Liver (tissue), 9 donors: ENCODE results near the gene LAMC3. TPM values are rescaled to one million over a fixed set of nuclear protein-coding genes. Genes with fewer than 3 reads are reported as not detected.

Source experiments
- DNase-seq: peaks from one replicate; pipeline ENCODE4 v3.0.0-alpha.2; 2017; ENCODE audit warnings: low spot score
- H3K27ac ChIP-seq, 2 donors: one replicate each; pipeline ENCODE4 v1.7.0; 2013; ENCODE audit warnings: inconsistent platforms in 2 of 2, low read length in 2 of 2, control low read depth in 1 of 2, low read depth in 1 of 2, mild to moderate bottlenecking in 1 of 2
- H3K27me3 ChIP-seq, 4 donors: one replicate each; pipeline versions ENCODE4 v1.6.1 to v1.7.0; 2013; ENCODE audit warnings: low read length in 3 of 4, inconsistent platforms in 1 of 4, mild to moderate bottlenecking in 1 of 4, moderate library complexity in 1 of 4; ENCODE audit not compliant: control insufficient read depth in 4 of 4, insufficient read depth in 4 of 4
- H3K36me3 ChIP-seq, 4 donors: one replicate each; pipeline versions ENCODE4 v1.6.1 to v1.7.0; 2013; ENCODE audit warnings: low read length in 3 of 4, mild to moderate bottlenecking in 3 of 4, low read depth in 1 of 4, moderate library complexity in 1 of 4; ENCODE audit not compliant: control insufficient read depth in 4 of 4, insufficient read depth in 3 of 4
- H3K4me1 ChIP-seq, 4 donors: one replicate each; pipeline versions ENCODE4 v1.6.1 to v1.7.0; 2013; ENCODE audit warnings: low read length in 3 of 4, mild to moderate bottlenecking in 3 of 4, moderate library complexity in 1 of 4; ENCODE audit not compliant: control insufficient read depth in 4 of 4, insufficient read depth in 4 of 4
- H3K4me3 ChIP-seq, 3 donors: one replicate each; pipeline versions ENCODE4 v1.6.1 to v1.7.0; 2013; ENCODE audit warnings: low read length in 3 of 3, control low read depth in 1 of 3, low read depth in 1 of 3, mild to moderate bottlenecking in 1 of 3
- H3K9ac ChIP-seq, 2 donors: one replicate each; pipeline ENCODE4 v1.7.0; 2013; ENCODE audit warnings: low read length in 2 of 2, mild to moderate bottlenecking in 2 of 2, moderate library complexity in 2 of 2, control low read depth in 1 of 2, low read depth in 1 of 2
- H3K9me3 ChIP-seq, 4 donors: one replicate each; pipeline versions ENCODE4 v1.6.1 to v1.7.0; 2013; ENCODE audit warnings: low read length in 3 of 4; ENCODE audit not compliant: control insufficient read depth in 4 of 4
- ATF3 ChIP-seq: IDR thresholded peaks from 2 replicates; pipeline ENCODE4 v1.6.1; 2016; ENCODE audit warnings: antibody characterized with exemption
- CTCF ChIP-seq: fragments of 150-350 bp; IDR thresholded peaks from 2 replicates; pipeline ENCODE4 v1.5.1; 2017; ENCODE audit warnings: improper control_type of control experiment, low read depth, low read length; ENCODE audit not compliant: missing input control
- EGR1 ChIP-seq, 2 donors: IDR thresholded peaks; 2 replicates each; pipeline ENCODE4 v1.6.1; 2016 to 2018; ENCODE audit warnings: antibody characterized with exemption in 2 of 2, low read depth in 2 of 2
- FOXA1 ChIP-seq: IDR thresholded peaks from 2 replicates; pipeline ENCODE4 v1.6.1; 2016; ENCODE audit warnings: antibody characterized with exemption
- FOXA2 ChIP-seq: IDR thresholded peaks from 2 replicates; pipeline ENCODE4 v1.6.1; 2016; ENCODE audit warnings: antibody characterized with exemption
- GABPA ChIP-seq, 2 donors: IDR thresholded peaks in 1 of 2; conservative IDR thresholded peaks in 1 of 2; 2 replicates each; pipeline ENCODE4 v1.6.1; 2016; ENCODE audit warnings: antibody characterized with exemption in 2 of 2, mild to moderate bottlenecking in 1 of 2, moderate library complexity in 1 of 2
- HNF4A ChIP-seq, 2 donors: conservative IDR thresholded peaks; 2 replicates each; pipeline ENCODE4 v1.6.1; 2016; ENCODE audit warnings: antibody characterized with exemption in 2 of 2, mild to moderate bottlenecking in 2 of 2
- HNF4G ChIP-seq: IDR thresholded peaks from 2 replicates; pipeline ENCODE4 v1.6.1; 2016; ENCODE audit warnings: antibody characterized with exemption
- JUND ChIP-seq, 2 donors: IDR thresholded peaks; 2 replicates each; pipeline ENCODE4 v1.6.1; 2016; ENCODE audit warnings: antibody characterized with exemption in 2 of 2
- MAX ChIP-seq: IDR thresholded peaks from 2 replicates; pipeline ENCODE4 v1.6.1; 2016; ENCODE audit warnings: antibody characterized with exemption
- NR2F2 ChIP-seq: IDR thresholded peaks from 2 replicates; pipeline ENCODE4 v1.6.1; 2016; ENCODE audit warnings: antibody characterized with exemption
- RAD21 ChIP-seq, 2 donors: IDR thresholded peaks; 2 replicates each; pipeline ENCODE4 v1.6.1; 2016; ENCODE audit warnings: antibody characterized with exemption in 2 of 2, mild to moderate bottlenecking in 2 of 2
- REST ChIP-seq: IDR thresholded peaks from 2 replicates; pipeline ENCODE4 v1.6.1; 2016; ENCODE audit warnings: antibody characterized with exemption, mild to moderate bottlenecking
- RXRA ChIP-seq, 2 donors: IDR thresholded peaks; 2 replicates each; pipeline ENCODE4 v1.6.1; 2017 to 2018; ENCODE audit warnings: antibody characterized with exemption in 2 of 2, mild to moderate bottlenecking in 1 of 2
- SP1 ChIP-seq: IDR thresholded peaks from 2 replicates; pipeline ENCODE4 v1.6.1; 2018; ENCODE audit warnings: antibody characterized with exemption, mild to moderate bottlenecking
- TAF1 ChIP-seq: conservative IDR thresholded peaks from 2 replicates; pipeline ENCODE4 v1.6.1; 2016; ENCODE audit warnings: antibody characterized with exemption, mild to moderate bottlenecking
- YY1 ChIP-seq: IDR thresholded peaks from 2 replicates; pipeline ENCODE4 v1.6.1; 2016; ENCODE audit warnings: antibody characterized with exemption, mild to moderate bottlenecking
- ZBTB33 ChIP-seq: IDR thresholded peaks from 2 replicates; pipeline ENCODE4 v1.6.1; 2016; ENCODE audit warnings: antibody characterized with exemption
- WGBS: extraction: QIAGEN DNeasy Blood & Tissue Kit; methylation state at CpG from one replicate; pipeline ENCODE4 v1.1.7; 2013; 5-methylcytosine and 5-hydroxymethylcytosine counted together
- polyA plus RNA-seq, 2 donors: library from polyadenylated mRNA; stranded (reverse) in 1 of 2; unstranded in 1 of 2; fragments of 200-250 nt in 1 of 2; fragments of >200 nt in 1 of 2; fragmentation: Nextera tagmentation in 1 of 2; extraction: Ambion mirVana in 1 of 2; gene quantifications; one replicate each; pipeline versions ENCODE4 v1.2.1 to v1.2.3, GENCODE V29; 2013 to 2015
- total RNA-seq, 2 donors: library from RNA; depleted of rRNA; stranded (reverse); fragments of >200 nt; gene quantifications; one replicate each; pipeline ENCODE4 v1.2.3, GENCODE V29; 2014
- donor health status: healthy.
- donor health status: healthy.
- donor health status: healthy.
- donor health status: healthy.
- donor health status: healthy.

Gene LAMC3
- total and polyA plus RNA-seq, 4 donors = 1.4 to 5.9 (median 2.9) TPM

GRCh38 chr9:131065599-131065998 lies 56.6 kb downstream of the LAMC3 start:
- 87% methylated on average over 7 of the region's 7 CpGs for WGBS
- Histone ChIP-seq H3K9ac (no peak overlapping the region), H3K27ac (no peak overlapping the region), H3K9me3 (no peaks in the 10 kb centered on the region), H3K4me1 (peaks cover 0 to 15% (median 13%) of the 10 kb centered on the region in 4 donors), H3K4me3 (no peak overlapping the region), H3K27me3 (peaks cover 0 to 2% (median 0%) of the 10 kb centered on the region in 4 donors), H3K36me3 (no peaks in the 10 kb centered on the region)
- DNase-seq = no peak
- TF ChIP-seq TAF1 = no peak
- TF ChIP-seq CTCF = no peak
- TF ChIP-seq YY1 = no peak
- no peak for TF ChIP-seq ATF3
- no peak for TF ChIP-seq EGR1 (IDR thresholded peaks at IDR 0.05; ENCODE audit: low read depth in 2 of 2)
- TF ChIP-seq ZBTB33 = no peak
- TF ChIP-seq HNF4G = no peak
- no peak for TF ChIP-seq REST
- TF ChIP-seq FOXA2 = no peak
- TF ChIP-seq HNF4A (conservative IDR thresholded peaks at IDR 0.05) = no peak
- TF ChIP-seq FOXA1 = no peak
- TF ChIP-seq GABPA (IDR thresholded peaks at IDR 0.05 in 1 of 2, conservative IDR thresholded peaks at IDR 0.05 in 1 of 2) = no peak
- no peak for TF ChIP-seq NR2F2
- TF ChIP-seq JUND (IDR thresholded peaks at IDR 0.05) = no peak
- no peak for TF ChIP-seq RXRA (IDR thresholded peaks at IDR 0.05)
- no peak for TF ChIP-seq SP1

- Histone ChIP-seq H3K27me3 (no peaks in the 10 kb centered on the region), H3K9me3 (no peaks in the 10 kb centered on the region), H3K9ac (no peak overlapping the region), H3K4me1 (peaks cover 0 to 15% (median 13%) of the 10 kb centered on the region in 4 donors), H3K4me3 (no peak overlapping the region), H3K27ac (no peak overlapping the region), H3K36me3 (no peaks in the 10 kb centered on the region)
- WGBS = 70% methylated on average over 9 of the region's 9 CpGs
- no peak for DNase-seq
- TF ChIP-seq TAF1 (no peak), MAX (no peak), ATF3 (no peak), RAD21 (IDR thresholded peaks at IDR 0.05) (no peak), REST (no peak), FOXA2 (no peak), HNF4A (conservative IDR thresholded peaks at IDR 0.05) (no peak), YY1 (no peak), RXRA (IDR thresholded peaks at IDR 0.05) (no peak), ZBTB33 (no peak), SP1 (no peak)
Measured at GRCh38 chr9:131067625-131068024, 58.7 kb downstream of the LAMC3 start.
